T-helper 9 cell (primary cell): Measurements from ENCODE around the gene C16orf78.
A peak's percentile ranks its signal among the peaks of the same experiment; 100 is the strongest.

ENCODE experiments used
- DNase-seq: peaks from one replicate; pipeline ENCODE4 v3.0.0-alpha.2; 2020

C16orf78 gene

DNA sequence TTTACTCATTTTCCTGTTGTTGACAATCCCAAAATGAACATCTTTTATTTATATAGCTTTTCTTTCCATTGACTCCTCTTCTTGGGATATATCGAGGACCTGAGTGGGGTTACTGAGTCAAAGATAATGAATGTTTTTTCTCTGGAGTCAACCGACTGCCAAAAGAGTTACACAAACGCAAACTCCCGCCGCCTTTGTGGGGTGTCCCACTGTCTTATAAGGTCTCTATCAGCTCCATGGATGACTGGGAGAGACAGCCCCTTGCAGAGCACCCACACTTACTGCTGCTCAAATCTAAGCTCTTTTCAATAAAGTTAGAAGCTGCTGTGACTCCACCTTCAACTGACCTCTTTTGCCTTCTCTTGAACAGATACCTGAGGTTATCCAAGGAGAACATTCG is 25.2 kb downstream of the C16orf78 start:
- DNase-seq: no peak

DNA sequence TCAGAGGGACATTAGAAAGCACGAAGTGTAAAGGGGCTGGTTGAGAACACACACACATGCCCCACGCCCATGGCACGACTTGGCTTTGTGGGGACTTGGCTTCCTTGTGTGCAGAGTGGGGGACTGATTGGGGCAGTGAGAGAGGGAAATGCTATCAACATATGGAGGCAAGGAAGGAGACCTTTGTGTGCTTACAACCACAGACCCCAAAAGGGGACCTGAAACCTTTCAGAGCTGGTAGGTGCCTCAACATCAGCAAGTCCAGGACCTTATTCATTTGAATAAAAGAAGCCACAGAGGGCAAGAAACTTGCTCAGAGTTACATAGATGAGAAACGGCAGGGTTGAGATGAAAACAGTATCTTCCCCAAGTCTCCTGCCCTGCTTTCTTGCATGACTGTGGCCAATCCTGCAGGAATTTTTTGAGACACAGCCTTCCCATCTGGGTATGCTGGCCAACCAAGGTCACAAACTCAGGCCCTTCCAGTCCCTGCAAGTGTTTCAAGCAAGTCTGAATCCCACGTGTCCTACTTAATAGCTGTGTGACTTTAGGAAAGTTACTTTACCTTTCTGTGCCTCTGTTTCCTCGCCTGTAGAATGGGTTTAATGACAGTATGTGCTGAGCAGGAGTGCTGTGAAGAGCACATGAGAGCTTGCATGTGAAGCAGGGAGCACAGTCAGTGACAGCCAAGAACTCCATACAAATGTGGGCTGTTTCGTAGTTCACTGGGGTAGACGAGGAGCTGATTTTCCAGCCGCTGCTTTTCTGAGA is 26.2 kb downstream of the C16orf78 start:
- DNase-seq: no peak

DNA sequence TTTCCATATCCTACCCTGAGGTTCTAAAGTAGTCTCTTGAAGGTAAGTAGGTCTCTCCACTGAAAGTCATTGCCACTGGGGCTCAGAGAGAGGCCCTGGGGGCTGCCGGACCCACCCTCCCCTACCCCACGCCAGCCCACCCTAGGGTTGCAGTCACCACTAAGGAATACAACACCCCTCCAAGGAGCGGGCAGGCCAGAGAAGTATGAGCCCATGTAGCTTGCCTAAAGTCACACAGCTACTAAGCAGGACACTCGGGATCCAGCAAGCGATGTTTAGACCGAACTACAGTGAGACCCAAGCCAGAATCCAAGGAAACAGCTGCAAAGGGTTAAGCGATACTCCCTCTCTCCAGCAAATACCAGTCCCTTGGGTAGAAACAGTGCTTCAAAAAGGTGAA is 27.0 kb downstream of the C16orf78 start:
- no peak for DNase-seq

DNA sequence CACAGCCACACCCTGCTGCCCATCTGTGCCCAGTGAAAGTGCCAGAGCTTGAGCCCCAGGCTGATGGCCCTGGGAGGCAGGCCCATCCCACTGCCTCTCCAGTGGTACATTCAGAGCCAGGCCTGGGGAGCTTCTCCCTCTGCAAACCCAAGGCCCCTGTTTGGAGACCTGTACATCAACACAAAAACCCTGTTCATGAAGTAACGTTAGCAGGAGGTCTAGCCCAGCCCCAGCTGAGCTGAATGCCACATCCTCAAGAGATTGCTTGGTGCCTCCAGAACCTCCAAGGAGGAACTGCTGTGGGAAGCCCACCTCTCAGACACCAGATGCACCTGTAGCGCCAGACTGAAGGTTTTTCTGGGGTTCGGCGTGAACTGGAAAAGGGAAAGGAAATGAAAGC is 31.5 kb downstream of the C16orf78 start:
- DNase-seq: no peak

DNA sequence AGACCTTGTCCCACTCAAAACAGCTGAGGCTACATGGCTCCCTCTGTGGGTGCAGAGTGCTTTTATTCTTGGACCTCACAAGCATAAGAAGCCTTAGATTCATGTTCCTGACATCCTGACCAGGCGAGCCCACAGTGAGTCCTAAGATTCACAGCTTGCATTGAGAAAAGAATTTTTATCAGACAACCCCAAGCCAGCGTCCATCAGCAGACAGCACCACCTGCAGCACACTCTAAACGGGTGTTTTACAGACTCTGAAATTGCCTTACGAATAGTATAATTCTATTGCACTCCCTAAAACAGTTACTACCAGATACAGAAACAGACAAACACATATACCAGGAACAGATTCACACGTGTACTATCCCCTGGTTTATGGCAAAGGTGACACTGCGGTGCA is 31.9 kb downstream of the C16orf78 start:
- no peak for DNase-seq

DNA sequence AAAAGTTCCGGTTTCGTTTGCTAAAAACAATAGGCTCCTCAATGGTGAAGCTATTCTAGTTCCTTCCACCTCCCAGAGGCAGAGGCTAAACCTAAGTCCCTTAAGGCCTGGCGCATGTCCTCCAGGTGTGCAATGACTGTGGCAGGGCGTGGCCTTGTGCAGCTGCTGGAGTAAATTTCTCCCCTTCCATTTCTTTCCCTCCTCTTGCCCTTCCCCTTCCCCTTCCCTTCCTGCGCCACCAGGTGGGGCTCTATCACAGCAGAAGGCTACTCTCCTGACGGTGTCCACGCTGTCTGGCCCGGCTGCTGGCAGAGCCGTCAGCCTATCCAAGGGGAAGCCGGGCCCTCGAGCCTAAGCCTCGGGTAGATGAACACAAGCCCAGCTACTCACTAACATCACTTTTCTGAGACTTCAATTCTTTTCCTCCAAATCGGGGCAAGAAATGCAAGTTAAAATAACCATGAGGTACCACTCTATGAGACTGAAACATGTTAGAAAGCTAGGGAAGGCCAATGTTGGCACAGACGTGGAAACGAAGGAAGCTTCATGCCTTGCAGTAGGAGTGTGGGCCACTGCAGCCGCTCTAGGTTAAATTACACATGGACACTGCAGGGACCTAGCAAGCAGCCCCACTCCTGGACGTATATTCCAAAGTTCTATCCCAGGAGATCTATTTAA is 34.4 kb downstream of the C16orf78 start:
- peak; percentile 53 for DNase-seq

DNA sequence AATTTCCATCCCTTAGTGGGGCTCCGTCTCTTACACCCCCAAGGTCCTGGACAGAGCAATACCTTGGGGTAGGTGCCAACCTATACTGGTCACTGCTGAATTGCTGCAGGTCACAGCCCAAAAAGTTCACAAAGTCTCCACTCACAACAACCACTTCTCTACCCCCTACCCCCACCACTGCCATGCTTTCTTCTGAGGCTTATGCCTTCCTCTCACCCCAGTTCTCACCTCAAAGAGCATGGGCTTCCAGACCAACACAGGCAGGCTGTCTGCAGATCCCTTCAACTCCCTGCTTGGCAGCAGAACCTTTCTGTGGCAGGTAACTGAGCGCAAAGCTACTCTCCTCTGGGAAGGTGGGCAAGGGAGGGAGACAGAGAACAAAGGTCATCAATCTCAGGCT is 35.5 kb downstream of the C16orf78 start:
- no peak for DNase-seq

DNA sequence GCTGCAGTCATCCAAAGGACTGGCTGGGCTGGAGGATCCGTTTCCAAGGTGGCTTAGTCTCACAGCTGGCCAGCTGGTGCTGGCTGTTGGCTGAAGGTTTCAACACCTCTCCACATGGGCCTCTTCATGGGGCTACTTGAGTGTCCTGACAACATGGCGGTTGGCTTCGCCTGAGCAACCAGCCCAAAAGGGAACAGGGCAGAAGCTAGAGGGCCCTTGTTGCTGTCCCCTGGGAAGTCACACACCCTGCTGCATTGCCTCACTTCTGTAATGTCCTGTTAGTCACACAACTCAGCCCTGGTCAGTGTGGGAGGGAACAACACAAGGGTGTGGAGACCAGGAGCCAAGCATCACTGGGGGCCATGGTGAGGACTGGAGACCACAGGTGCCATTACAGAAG is 36.6 kb downstream of the C16orf78 start:
- no peak for DNase-seq

DNA sequence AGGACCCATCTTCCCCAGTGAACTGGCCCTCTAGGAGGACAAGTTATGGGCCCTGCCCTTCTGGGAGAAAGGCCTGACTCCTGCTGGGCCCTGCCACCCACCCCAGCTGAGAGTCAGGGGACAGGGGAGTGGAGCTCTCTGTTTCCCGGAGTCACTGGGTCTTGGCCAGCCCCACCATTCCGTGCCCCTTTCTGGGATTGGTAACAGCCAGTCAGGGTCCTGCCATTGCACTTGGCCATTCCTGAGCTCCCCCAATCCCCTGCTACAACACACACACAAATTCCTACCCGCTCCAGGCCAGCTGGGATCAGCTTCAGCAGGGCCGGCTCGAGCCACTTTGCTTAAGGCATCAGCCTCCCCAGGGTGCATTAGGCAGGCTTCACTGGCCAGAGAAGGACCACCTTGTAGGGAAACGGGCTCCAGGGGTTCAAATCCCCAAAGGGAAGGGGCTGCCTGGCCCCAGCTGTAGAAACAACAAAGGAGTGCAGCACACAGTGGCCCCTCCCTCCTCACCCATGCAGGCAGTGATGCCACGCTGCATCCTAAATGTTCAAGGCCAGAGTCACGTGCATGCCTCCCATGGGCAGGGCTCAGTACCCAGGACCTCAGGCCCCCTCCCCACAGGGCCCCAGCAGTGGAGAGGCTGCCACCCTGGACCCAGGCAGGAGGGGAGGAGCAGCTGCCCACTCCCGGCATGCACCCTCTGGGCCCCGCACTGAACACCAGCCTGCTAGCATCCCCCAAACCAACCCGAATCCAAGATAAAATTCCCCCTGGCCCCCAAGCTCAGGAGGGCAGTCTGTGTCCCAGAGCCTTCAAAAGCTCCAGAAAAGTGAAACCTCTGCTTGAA is 37.7 kb downstream of the C16orf78 start:
- no peak for DNase-seq

DNA sequence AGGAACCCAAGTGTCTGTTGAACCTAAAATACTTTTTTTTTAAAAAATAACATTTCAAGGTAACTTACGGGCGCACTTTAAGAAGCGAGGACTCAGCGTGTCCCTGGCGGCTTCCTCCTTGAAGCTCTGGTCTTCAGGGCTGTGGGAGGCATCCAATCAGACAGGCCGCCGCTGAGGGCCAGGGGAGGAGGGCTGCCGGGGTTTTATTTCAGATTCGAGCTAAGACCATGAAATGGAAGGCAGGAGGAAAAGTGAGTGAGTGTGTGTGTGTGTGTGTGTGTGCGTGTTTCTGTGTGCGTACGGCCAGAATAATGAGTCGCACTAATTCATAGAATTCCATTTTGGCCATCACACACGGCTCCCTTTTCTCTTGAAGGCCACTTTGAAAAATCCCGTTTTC is 41.1 kb downstream of the C16orf78 start:
- no peak for DNase-seq

DNA sequence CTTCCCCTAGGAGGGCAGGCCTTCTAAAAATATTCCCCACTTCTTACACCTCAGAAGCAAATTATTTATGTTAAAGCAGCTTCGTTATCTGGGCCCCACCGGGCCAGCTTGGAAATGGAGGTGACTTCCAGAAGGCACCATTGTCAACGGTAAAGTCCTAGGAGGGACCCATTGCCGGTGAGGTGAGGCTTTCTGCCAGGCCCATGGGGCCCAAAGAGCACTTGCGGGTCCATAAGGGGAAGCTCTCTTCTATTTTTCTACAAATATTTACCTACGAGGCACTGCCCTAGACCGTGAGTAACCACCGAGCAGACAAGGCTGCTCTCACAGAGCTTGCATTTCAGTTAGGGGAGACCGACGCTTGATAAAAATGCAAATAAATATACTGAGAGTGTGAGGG is 41.5 kb downstream of the C16orf78 start:
- DNase-seq: no peak

DNA sequence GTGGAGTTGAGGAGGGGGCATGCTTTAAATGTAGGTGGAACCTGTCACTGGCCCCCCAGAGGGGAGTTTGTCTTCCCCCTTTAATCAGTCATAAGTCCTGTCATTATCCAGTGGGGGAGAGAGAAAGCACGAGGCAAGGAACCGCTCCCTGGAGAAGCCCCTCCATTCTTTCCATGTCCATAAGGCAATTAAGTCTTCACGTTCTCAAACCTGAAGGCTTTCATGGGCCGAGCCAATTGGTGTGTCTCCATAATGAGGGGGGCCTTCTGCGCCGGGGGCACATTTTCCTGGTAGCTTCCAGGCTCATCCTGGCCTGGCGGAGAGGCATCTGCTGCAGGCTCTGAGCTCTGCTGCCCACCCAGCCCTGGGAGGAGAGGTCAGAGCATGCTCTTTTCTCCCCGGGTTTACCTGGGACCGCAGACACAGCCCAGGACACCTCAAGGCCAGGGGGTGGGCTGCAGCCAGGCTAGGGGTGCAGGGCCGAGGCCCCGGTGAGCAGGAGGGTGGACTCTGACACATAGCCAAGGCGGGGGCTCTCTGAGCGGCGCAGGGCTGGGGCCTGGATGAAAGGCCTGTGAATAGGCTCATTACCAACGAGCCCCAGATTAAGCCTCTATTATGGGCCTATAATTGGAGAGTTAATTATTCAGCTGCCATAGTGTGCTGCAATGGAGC is 42.5 kb downstream of the C16orf78 start:
- DNase-seq: no peak

DNA sequence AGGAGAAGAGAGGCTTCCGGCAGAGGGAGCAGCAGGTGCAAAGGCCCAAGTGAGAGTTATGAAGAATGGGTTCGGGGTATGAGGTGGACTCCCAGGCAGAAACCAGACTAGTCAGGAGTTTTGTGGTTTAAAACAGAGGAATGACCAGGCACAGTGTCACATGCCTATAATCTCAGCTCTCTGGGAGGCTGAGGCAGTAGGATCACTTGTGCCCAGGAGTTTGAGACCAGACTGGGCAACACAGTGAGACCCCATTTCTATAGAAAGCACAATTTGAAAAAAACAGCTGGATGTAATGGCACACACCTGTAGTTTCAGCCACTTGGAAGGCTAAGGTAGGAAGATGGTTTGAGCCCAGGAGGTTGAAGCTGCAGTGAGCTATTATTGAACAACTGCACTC is 43.8 kb downstream of the C16orf78 start:
- DNase-seq: no peak

DNA sequence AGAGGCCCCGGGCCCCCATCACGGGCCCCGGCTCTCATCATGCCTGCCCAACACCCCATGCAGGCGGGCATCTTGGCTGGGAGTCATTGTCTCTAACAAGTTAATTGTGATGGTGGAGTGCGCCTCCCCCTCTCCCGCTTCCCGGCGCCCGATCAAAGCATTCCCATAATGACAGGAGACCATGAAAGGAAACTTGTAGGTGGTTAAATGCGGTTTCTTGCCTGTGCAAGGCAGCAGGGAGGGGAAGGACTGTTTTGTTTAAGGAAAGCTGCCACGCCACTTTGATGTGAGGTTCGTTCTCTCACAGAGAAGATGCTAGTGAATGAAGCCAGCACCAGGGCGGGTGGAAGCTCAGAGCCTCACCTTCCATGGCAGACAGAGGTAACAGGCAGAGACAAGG is 45.4 kb downstream of the C16orf78 start:
- no peak for DNase-seq

DNA sequence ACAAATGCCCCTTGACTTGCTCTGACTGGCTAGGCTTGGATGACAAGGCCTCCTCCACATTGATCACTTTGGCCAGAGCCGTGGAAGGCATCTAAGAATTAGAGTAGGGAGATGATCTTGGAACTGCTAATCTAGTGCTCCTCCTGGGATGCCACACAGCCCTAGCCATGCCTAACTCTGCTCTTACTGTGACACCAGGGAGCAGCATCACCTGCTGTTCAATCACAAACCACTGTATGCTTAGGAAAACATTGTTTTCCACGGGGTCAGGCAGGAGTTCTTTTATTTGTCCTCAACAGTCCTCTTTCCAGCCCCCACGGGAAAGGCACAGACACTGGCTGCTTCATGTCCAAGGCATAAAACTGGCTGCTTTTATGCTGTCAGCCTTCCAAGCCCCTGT is 46.3 kb downstream of the C16orf78 start:
- no peak for DNase-seq

DNA sequence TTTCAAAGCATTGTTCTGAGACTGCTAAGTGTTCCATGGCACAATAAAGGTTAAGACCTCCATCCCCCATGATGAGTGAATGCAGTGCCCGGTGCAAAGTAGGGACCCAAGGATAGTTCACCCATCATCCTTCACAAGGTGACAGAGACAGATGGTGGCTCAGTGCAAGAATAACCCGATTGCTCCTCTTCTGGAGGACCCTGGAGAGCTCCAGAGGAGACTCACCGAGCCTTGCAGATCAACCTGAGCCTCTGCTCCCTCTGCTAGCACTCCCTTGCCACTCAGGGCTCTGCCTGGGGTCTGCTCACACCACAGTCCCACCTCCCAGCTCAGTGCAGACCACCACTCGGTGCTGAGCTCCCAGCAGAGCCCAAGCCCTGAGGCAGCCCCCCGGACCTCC is 49.3 kb downstream of the C16orf78 start:
- no peak for DNase-seq

DNA sequence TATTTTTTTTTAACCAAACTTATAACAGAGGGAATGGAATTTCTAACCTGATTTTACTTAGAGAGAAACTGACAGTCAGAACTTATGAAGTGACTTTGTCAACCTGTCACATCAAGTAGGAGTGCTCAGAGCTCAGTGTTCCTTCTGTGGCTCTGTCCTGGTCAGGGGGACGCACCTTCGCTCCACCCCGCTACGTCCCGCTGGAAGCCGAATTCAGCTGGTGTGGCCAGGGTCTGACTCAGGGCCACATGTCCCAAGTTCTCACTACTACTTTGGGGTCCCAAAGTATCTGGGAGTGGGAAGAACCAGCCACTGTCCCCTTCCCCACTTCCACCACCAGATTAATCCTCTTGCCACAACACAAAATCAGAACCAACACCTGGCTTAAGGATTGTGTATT is 51.4 kb downstream of the C16orf78 start:
- no peak for DNase-seq

DNA sequence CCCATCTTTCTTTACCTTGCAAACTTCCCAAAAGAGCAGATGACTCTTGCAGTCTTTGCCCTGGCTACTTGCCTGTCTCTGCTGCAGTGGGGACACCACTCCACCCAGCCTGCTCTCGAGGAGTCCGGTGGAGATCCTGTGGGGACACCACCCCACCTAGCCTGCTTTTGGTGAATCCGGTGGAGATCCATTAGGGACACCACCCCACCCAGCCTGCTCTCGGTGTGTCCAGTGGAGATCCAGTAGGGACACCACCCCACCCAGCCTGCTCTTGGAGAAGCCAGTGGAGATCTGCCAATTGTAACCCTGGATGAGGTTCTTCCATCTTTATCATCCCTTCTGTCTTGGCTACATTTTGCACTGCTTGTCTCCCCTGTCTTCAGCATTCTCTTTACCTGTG is 54.2 kb downstream of the C16orf78 start:
- no peak for DNase-seq

DNA sequence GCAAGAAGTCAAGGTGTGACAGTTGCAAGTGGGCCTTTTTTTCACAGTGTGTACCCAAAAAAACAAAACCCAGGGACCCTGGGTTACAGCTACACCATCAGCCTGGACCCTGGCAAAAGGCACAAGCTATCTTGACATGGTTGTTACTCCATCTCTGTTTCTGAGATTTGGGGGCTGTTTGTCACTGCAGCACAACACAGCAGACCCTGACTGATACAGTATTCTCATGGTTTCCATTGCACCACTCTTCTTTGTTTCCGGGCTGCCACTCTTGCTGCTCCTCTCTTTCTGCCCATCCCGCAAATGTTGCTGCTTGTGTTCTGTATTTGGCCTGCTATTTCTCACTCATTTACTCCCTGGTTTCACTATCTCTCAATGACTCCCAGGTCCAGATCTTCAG is 55.2 kb downstream of the C16orf78 start:
- DNase-seq: no peak

DNA sequence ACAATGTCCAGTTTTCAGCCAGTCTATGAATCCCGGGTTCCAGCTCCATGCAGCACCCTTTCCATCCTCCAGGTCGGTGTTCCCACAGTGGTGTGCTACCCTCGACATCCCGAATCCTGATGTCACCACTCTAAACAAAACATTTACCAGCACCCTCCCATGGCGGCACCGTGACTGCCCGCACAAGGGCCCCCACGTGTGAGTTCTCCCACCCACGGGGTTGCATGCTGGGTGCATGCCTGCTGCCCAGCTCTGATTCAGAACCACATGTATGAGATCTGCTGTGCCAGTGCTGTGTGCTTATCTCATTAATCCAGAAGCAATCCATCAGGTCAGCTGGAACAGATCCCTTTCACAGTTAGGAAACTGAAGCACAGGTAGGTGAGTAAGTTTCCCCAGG is 57.4 kb downstream of the C16orf78 start:
- no peak for DNase-seq

DNA sequence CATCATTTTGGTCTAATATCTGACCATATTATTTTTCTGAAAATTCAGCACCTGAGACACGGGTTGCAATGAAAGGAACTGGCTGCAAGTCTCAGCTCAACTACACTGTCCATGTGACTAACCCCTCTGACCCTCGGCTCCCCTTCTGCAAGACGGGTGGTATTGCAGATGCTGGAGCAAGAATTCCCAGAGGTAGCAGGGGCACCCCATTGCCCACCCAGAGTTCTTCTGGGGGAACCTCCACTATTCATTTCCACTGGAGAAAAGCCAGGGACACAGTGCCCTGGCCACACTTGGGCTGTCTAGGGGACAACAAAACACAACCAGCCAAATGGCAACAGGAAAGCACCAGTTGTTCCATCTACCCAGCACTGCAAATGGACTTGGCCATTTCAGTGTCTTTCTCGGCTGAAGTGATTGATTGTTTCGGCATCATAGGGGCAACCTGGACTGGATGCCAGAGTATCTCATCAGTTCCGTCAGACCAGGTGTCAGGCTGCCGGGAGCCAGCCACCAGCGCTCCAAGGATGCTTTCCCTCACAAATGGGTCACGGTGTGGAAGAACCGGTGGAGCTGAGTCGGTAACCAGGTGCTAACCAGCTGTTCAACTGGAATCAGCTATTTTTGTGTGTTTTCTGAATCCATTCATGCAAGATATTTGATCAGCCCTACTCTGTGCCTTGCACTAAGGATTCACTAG is 58.1 kb downstream of the C16orf78 start:
- DNase-seq: no peak

DNA sequence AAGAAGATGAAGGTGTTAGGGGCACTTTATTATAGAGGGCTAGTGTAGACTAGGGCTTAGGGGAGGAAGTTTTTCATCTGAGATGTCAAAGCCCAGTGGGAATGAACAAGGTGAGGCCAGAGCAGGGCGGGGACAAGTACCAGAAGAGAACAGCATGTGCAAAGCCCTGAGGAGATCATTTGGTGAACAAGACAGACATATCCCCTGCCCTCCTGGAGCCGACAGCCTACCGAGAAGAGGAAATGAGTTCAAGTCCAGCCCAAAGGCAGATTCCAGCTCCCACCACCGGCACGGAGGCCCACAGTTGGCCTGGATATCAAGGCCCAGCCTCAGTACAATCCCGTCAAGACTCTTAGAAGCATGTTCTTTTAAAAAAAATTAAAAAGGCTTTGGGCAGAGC is 61.1 kb downstream of the C16orf78 start:
- no peak for DNase-seq

DNA sequence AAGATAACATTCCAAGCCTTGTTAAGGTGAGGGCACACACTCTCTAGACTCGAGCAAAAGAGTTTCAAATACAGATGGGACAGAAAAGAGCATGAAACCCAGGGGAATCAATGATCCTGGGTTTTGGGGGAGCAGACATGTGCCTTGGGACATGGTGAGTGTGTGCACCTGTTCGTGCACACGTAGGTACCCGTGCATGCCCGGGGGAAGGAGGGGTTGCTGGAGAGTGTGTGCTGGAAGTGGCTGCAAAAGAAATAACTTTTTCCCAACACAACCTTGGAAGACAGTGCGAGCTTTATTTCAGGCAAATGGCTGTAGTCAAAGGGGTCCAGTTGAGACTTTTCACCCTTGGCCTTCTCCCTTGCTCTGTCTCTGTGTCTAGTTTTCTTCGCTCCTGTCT is 62.6 kb downstream of the C16orf78 start:
- no peak for DNase-seq
